ENCODE measurements around the gene IFI27L1.

- TF ChIP-seq POLR2AphosphoS5 (IDR thresholded peaks at IDR 0.05) = no peak
- TF ChIP-seq EZH2 (IDR thresholded peaks at IDR 0.05; ENCODE audit: borderline replicate concordance, insufficient read depth, low read length, poor library complexity, severe bottlenecking) = no peak
- TF ChIP-seq CTCF (IDR thresholded peaks at IDR 0.05; ENCODE audit: poor library complexity, severe bottlenecking) = no peak
Measured at GRCh38 chr14:94114589-94115057, 33.5 kb downstream of the IFI27L1 start.

All from neural cell (in vitro differentiated cells).